Testis (tissue), 3 donors: Measurements from ENCODE around the gene ABHD16B. TPM values are rescaled to one million over a fixed set of nuclear protein-coding genes. Genes with fewer than 3 reads are reported as not detected.

Experiments
- DNase-seq: peaks from one replicate; pipeline ENCODE4 v3.0.0-alpha.2; 2019
- H3K27ac ChIP-seq, 2 donors: fragments of 200-600 bp; sonication (generic); one replicate each; pipeline ENCODE4 v1.5.1; 2019
- H3K27me3 ChIP-seq: fragments of 200-600 bp; sonication (generic); one replicate; pipeline ENCODE4 v1.5.1; 2019
- H3K36me3 ChIP-seq: fragments of 200-600 bp; sonication (generic); one replicate; pipeline ENCODE4 v1.5.1; 2017; ENCODE audit warnings: low read depth; ENCODE audit errors: missing control alignments
- H3K4me1 ChIP-seq: fragments of 200-600 bp; sonication (generic); one replicate; pipeline ENCODE4 v1.5.1; 2019
- H3K4me3 ChIP-seq, 2 donors: fragments of 200-600 bp; sonication (generic); one replicate each; pipeline ENCODE4 v1.5.1; 2017 to 2019
- H3K9me3 ChIP-seq: fragments of 200-600 bp; sonication (generic); one replicate; pipeline ENCODE4 v1.5.1; 2017
- CTCF ChIP-seq, 3 experiments: fragments of 450-650 bp in 2 of 3; fragments of 200-600 bp in 1 of 3; sonication (generic) in 1 of 3; IDR thresholded peaks; one replicate each; pipeline ENCODE4 v1.5.1; 2016 to 2019; ENCODE audit warnings: antibody characterized with exemption in 3 of 3, mild to moderate bottlenecking in 2 of 3, moderate library complexity in 1 of 3
- POLR2A ChIP-seq: fragments of 450-650 bp; IDR thresholded peaks from one replicate; pipeline ENCODE4 v1.6.1; 2017; ENCODE audit warnings: antibody characterized with exemption, mild to moderate bottlenecking, moderate library complexity
- WGBS, 2 donors: methylation state at CpG; one replicate each; pipeline ENCODE4 v1.1.5; 2018; 5-methylcytosine and 5-hydroxymethylcytosine counted together
- intact Hi-C: fragments of 100-400 bp; cut with DNase I; formaldehyde crosslinking; loops from one replicate; pipeline ENCODE4 v1.15.1; 2023; ENCODE audit warnings: low total_unique reads
- polyA plus RNA-seq: library from polyadenylated mRNA; stranded (reverse); fragments of 350-450 nt; fragmentation: Illumina TruSeq; extraction: RNeasy Lipid Tissue Mini Kit (QIAGEN cat#74804); gene quantifications from one replicate; pipeline ENCODE4 v1.2.3, GENCODE V29; 2014; ENCODE audit warnings: low read depth, low replicate concordance; ENCODE audit not compliant: insufficient read depth
- total RNA-seq, 2 donors: library from RNA; depleted of rRNA; stranded (reverse); fragments of >200 nt; gene quantifications; one replicate each; pipeline ENCODE4 v1.2.3, GENCODE V29; 2016

The ABHD16B gene
- total and polyA plus RNA-seq, 3 donors from 2014 or later: 10.8 to 20.9 (median 13.8) TPM

- WGBS, 2 donors: 60 to 69% methylated on average over 8 of the region's 8 CpGs
- Histone ChIP-seq H3K27ac (no peak overlapping the region), H3K4me1 (peaks cover 9% of the 10 kb centered on the region), H3K9me3 (no peaks in the 10 kb centered on the region), H3K27me3 (no peaks in the 10 kb centered on the region), H3K36me3 (no peaks in the 10 kb centered on the region), H3K4me3 (no peak overlapping the region)
- TF ChIP-seq CTCF (IDR thresholded peaks at IDR 0.05) (no peak), POLR2A (no peak)
- intact Hi-C loops: no loop called here
- no peak for DNase-seq
Observed at GRCh38 chr20:63837479-63837878, 23.8 kb upstream of the ABHD16B start.

DNA sequence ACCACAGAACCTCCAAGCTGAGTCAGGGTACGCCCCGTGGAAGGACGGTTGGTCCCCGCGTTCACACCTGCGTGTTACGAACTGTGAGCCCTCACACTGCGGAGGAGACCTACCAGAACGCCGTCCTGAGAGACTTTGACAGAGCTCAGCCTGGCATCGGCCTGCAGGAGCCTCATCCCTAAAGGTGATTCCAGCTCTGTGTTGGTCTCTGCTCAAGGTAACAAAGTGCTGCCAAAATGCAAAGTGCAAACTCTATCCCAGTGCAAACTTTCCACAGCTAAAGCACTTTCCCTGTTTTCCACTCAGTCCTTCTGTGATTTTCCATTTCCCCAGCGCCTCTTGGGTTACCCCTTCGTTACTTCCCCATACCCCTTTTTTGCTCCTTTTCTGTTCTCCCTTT, 21.7 kb upstream of the ABHD16B start:
- intact Hi-C loops: no loop called here
- Histone ChIP-seq H3K4me1 (peaks cover 3% of the 10 kb centered on the region), H3K4me3 (no peak overlapping the region), H3K27me3 (no peaks in the 10 kb centered on the region), H3K36me3 (no peaks in the 10 kb centered on the region), H3K9me3 (no peaks in the 10 kb centered on the region), H3K27ac (no peak overlapping the region)
- 89% methylated on average over 12 to 13 of the region's 13 CpGs for WGBS, 2 donors
- no peak for TF ChIP-seq CTCF (IDR thresholded peaks at IDR 0.05)
- DNase-seq: no peak

DNA sequence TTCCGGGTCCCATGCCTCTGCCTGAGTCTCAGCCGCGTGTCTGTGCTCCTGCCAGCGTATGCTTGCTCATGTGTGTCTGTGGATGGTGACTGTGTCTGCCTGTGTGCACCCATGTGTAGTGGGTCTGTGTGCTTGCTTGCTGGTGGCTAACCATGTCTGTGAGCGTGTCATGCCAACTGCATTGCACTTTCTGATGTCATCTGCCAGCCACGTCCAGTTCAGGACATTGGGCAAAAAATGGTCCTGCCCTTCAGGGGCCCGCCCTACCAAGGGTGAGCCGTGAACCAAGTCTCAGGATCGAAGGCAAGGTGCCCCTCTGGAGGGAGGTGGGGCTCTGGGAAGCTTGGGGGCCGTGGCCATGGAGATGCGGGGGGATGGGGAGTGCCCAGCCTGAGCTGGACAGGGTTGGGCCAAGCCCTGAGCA, 20.9 kb upstream of the ABHD16B start:
- Histone ChIP-seq H3K36me3 (no peaks in the 10 kb centered on the region), H3K27ac (no peak overlapping the region), H3K4me3 (no peak overlapping the region), H3K9me3 (no peaks in the 10 kb centered on the region), H3K4me1 (no peaks in the 10 kb centered on the region), H3K27me3 (no peaks in the 10 kb centered on the region)
- DNase-seq: no peak
- intact Hi-C loops: no loop called here
- WGBS, 2 donors: 85 to 88% methylated on average over 7 to 11 of the region's 11 CpGs
- no peak for TF ChIP-seq CTCF (IDR thresholded peaks at IDR 0.05)
- TF ChIP-seq POLR2A: no peak

DNA sequence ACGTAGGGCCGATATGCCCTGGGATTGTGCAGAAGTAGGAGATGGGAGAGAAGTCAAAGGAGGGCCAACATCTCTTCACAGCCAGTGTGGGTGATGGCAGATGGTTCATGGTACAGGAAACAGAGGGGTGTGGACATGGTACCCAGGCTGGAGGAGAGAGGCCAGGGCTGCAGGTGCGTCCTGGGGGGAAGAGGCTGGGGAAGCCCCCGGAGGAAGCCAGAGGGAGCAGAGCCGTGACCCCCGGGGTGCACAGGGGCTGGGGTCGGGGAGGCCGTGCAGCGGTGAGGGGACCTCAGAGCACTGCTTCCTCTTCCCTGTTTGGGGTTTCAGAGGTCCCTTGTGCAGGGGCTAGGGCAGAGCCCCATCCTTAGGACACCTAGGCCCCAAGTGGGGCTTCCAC, 19.0 kb upstream of the ABHD16B start:
- no peak for DNase-seq
- TF ChIP-seq POLR2A (no peak), CTCF (IDR thresholded peaks at IDR 0.05) (no peak)
- no peak overlapping the region for H3K27ac ChIP-seq
- peaks cover 16% of the 10 kb centered on the region for H3K4me1 ChIP-seq
- no peak overlapping the region for H3K4me3 ChIP-seq
- H3K36me3 ChIP-seq: no peaks in the 10 kb centered on the region
- WGBS, 2 donors: 79 to 96% methylated on average over 7 to 9 of the region's 9 CpGs
- no peaks in the 10 kb centered on the region for H3K9me3 ChIP-seq
- intact Hi-C loops: no loop called here
- no peaks in the 10 kb centered on the region for H3K27me3 ChIP-seq

DNA sequence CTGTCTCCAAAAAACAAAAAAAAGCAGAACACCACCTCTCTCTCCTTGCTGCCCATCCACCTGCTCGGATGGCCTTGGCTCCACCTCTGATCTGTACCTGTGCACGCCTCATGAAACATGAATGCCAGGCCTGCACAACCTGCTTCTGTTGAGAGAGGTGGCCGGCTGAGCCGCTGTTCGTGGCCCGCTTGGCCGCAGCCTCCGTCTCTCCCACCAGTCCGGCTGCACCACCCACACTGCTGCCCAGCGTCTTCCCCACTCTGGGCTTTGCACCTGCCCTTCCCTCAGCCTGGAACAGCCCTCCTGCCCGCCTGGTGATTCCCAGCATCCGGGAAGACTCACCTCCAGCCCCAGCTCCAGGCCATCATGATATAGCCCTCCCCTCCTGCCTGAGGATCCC, 18.1 kb upstream of the ABHD16B start:
- 88 to 93% methylated on average over 6 to 12 of the region's 12 CpGs for WGBS, 2 donors
- intact Hi-C loops: no loop called here
- no peak for DNase-seq
- peaks cover 26% of the 10 kb centered on the region for H3K4me1 ChIP-seq
- H3K36me3 ChIP-seq: no peaks in the 10 kb centered on the region
- TF ChIP-seq POLR2A: no peak
- no peak for TF ChIP-seq CTCF (IDR thresholded peaks at IDR 0.05)
- H3K4me3 ChIP-seq: no peak overlapping the region
- H3K27ac ChIP-seq: no peak overlapping the region
- H3K9me3 ChIP-seq: no peaks in the 10 kb centered on the region
- no peaks in the 10 kb centered on the region for H3K27me3 ChIP-seq
